Activated T-helper 2 cell treated with anti-CD3 and anti-CD28 coated beads, Interferon-gamma antibody, Interleukin-2, Interleukin-4, amounts not matched to agents 10 μg/mL and 5 μg/mL and 100 μg/mL, durations not matched to agents 14 hours and 24 hours and 36 hours (primary cell): ENCODE measurements around the gene PASK. TPM values are rescaled to one million over a fixed set of nuclear protein-coding genes. Genes with fewer than 3 reads are reported as not detected.
"Not testable (repeated sequence)": the region's sequence is repeated elsewhere in the genome, so short reads cannot be mapped to it uniquely, and the experiment has no call there.

Experiments used
- DNase-seq: peaks from one replicate; pipeline ENCODE4 v3.0.0; 2021; ENCODE audit warnings: low spot score
- H3K27ac Mint-ChIP-seq: one replicate; pipeline ENCODE4 v1.8.0; 2021; ENCODE audit warnings: mixed read lengths
- H3K27me3 Mint-ChIP-seq: one replicate; pipeline ENCODE4 v1.8.0; 2021; ENCODE audit warnings: low read depth, mixed read lengths
- H3K36me3 Mint-ChIP-seq: one replicate; pipeline ENCODE4 v1.8.0; 2021; ENCODE audit warnings: low read depth, mixed read lengths
- H3K4me1 Mint-ChIP-seq: one replicate; pipeline ENCODE4 v1.8.0; 2021; ENCODE audit warnings: low read depth, mixed read lengths
- H3K4me3 Mint-ChIP-seq: one replicate; pipeline ENCODE4 v1.8.0; 2021; ENCODE audit warnings: low read depth, mild to moderate bottlenecking, moderate library complexity, mixed read lengths
- H3K9me3 Mint-ChIP-seq: one replicate; pipeline ENCODE4 v1.8.0; 2021; ENCODE audit warnings: mixed read lengths
- intact Hi-C: fragments of 100-400 bp; cut with micrococcal nuclease; formaldehyde crosslinking; loops from one replicate; pipeline ENCODE4 v1.15.1; 2023
- total RNA-seq: library from RNA; stranded (reverse); gene quantifications from 2 replicates; pipeline ENCODE4 v1.2.3, GENCODE V29; 2022

The PASK gene
- total RNA-seq, 1 donor from 2014 or later = 75.8 TPM

GRCh38 chr2:241114836-241115235 lies 34.4 kb downstream of the PASK start:
- no peak overlapping the region for H3K4me3 Mint-ChIP-seq
- H3K9me3 Mint-ChIP-seq = no peaks in the 10 kb centered on the region
- H3K27ac Mint-ChIP-seq = no peak overlapping the region
- H3K36me3 Mint-ChIP-seq = peaks cover 34% of the 10 kb centered on the region
- H3K4me1 Mint-ChIP-seq = peaks cover 9% of the 10 kb centered on the region
- intact Hi-C loops = no loop called here
- no peaks in the 10 kb centered on the region for H3K27me3 Mint-ChIP-seq
- no peak for DNase-seq

- peaks cover 39% of the 10 kb centered on the region for H3K36me3 Mint-ChIP-seq
- H3K27me3 Mint-ChIP-seq = no peaks in the 10 kb centered on the region
- intact Hi-C loops = no loop called here
- DNase-seq = no peak
- peak overlapping the region; percentile 40 for H3K27ac Mint-ChIP-seq
- peaks cover 18% of the 10 kb centered on the region for H3K4me1 Mint-ChIP-seq
- H3K4me3 Mint-ChIP-seq = no peak overlapping the region
- no peaks in the 10 kb centered on the region for H3K9me3 Mint-ChIP-seq
These were observed 36.7 kb downstream of the PASK start for GRCh38 chr2:241112592-241112991.

- H3K4me1 Mint-ChIP-seq = peaks cover 18% of the 10 kb centered on the region
- intact Hi-C loops = no loop called here
- no peaks in the 10 kb centered on the region for H3K9me3 Mint-ChIP-seq
- peaks cover 42% of the 10 kb centered on the region for H3K36me3 Mint-ChIP-seq
- DNase-seq = no peak
- H3K27ac Mint-ChIP-seq = peak overlapping the region; percentile 46
- no peaks in the 10 kb centered on the region for H3K27me3 Mint-ChIP-seq
- H3K4me3 Mint-ChIP-seq = peak overlapping the region; percentile 43
These were observed 37.2 kb downstream of the PASK start for GRCh38 chr2:241112046-241112445.

GRCh38 chr2:241111440-241111805 lies 37.8 kb downstream of the PASK start:
- peak overlapping the region; percentile 41 for H3K4me3 Mint-ChIP-seq
- H3K4me1 Mint-ChIP-seq = peaks cover 18% of the 10 kb centered on the region
- no peak for DNase-seq
- H3K9me3 Mint-ChIP-seq = no peaks in the 10 kb centered on the region
- peaks cover 44% of the 10 kb centered on the region for H3K36me3 Mint-ChIP-seq
- no peaks in the 10 kb centered on the region for H3K27me3 Mint-ChIP-seq
- intact Hi-C loops = no loop called here
- peak overlapping the region; percentile 49 for H3K27ac Mint-ChIP-seq

- Mint-ChIP-seq H3K4me3 (peak overlapping the region; percentile 41), H3K9me3 (no peaks in the 10 kb centered on the region), H3K4me1 (peaks cover 18% of the 10 kb centered on the region), H3K36me3 (peaks cover 41% of the 10 kb centered on the region), H3K27me3 (no peaks in the 10 kb centered on the region), H3K27ac (peak overlapping the region; percentile 49)
- intact Hi-C loops = no loop called here
- no peak for DNase-seq
These were observed 38.4 kb downstream of the PASK start for GRCh38 chr2:241110607-241111439.

DNA sequence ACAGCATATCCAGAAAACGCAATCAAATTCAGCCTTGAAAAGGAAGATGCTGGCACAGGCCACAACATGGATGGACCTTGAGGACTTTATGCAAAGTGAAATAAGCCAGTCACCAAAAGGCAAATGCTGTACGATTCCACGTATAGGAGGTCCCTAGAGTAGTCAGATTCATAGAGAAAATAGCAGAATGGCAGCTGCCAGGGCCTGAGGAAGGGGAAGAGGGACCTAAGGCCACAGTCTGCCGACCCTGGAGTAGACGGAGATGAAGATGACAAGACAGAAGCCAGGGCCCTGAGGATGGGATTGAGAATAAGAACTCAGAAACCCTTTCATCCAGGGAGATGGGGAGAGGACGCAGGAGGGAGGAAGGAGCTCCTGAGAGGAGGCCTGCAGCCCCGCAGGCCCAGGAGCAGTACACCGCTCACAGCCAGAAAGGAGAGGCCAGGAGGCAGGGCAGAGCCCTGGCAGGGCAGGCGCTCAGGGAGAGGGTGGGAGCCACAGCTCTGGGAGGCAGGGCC lies 39.1 kb downstream of the PASK start:
- DNase-seq = no peak
- H3K27me3 Mint-ChIP-seq = no peaks in the 10 kb centered on the region
- peaks cover 38% of the 10 kb centered on the region for H3K36me3 Mint-ChIP-seq
- peak overlapping the region; percentile 16 for H3K4me3 Mint-ChIP-seq
- peaks cover 18% of the 10 kb centered on the region for H3K4me1 Mint-ChIP-seq
- H3K27ac Mint-ChIP-seq = peak overlapping the region; percentile 34
- H3K9me3 Mint-ChIP-seq = no peaks in the 10 kb centered on the region
- intact Hi-C loops = no loop called here

DNA sequence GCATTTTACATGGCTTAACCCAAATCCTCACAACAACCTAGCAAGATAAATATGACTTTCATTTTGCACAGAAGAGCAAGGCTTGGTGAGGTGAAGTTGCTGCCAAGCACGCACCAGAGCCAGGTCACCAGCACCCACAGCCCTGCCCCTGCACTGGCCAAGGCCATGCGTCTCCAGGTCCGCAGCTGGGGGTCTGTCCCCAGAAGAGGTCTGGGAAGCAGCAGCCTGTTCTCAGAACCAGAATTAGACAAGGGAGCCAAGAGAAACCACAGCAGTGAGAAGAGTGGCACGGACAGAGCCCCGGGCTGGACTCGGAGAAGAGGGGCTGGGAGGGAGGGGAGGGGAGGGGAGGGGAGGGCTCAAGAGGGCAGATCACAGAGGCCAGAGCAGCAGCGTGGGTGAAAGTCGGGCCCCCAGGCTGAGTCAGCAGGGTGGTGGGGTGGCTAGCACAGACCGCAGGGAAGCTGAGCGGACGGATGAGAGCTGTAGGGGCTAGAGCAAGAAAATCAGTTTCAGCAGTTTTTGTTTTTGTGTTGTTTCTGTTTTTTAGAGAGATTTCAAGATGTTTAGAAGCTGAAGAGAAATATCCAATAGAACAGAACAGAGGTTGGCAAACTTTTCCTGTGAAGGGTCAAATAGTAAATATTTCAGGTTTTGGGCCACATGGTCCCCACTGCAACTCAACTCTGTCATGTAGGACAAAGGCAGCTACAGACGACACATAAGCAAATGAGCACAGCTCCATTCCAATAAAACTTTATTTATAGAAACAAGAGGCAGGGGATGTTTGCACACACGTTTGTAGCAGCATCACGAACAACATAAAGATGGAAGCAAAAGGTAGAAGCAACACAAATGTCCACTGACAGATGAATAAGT lies 39.8 kb downstream of the PASK start:
- Mint-ChIP-seq H3K27me3 (no peaks in the 10 kb centered on the region), H3K4me1 (peaks cover 18% of the 10 kb centered on the region), H3K9me3 (no peaks in the 10 kb centered on the region), H3K36me3 (peaks cover 32% of the 10 kb centered on the region), H3K27ac (peak overlapping the region; percentile 90), H3K4me3 (peak overlapping the region; percentile 53)
- DNase-seq = no peak
- intact Hi-C loops = no loop called here

- DNase-seq = no peak
- peak overlapping the region; percentile 90 for H3K27ac Mint-ChIP-seq
- H3K9me3 Mint-ChIP-seq = no peaks in the 10 kb centered on the region
- H3K4me1 Mint-ChIP-seq = peaks cover 20% of the 10 kb centered on the region
- H3K27me3 Mint-ChIP-seq = no peaks in the 10 kb centered on the region
- H3K4me3 Mint-ChIP-seq = peak overlapping the region; percentile 53
- intact Hi-C loops = no loop called here
- peaks cover 27% of the 10 kb centered on the region for H3K36me3 Mint-ChIP-seq
These were observed 40.7 kb downstream of the PASK start for GRCh38 chr2:241108271-241109209.

- Mint-ChIP-seq H3K4me1 (peaks cover 25% of the 10 kb centered on the region), H3K27ac (peak overlapping the region; percentile 60), H3K9me3 (no peaks in the 10 kb centered on the region), H3K36me3 (peaks cover 27% of the 10 kb centered on the region), H3K27me3 (no peaks in the 10 kb centered on the region), H3K4me3 (no peak overlapping the region)
- no peak for DNase-seq
- intact Hi-C loops = no loop called here
These were observed 42.1 kb downstream of the PASK start for GRCh38 chr2:241107031-241107783.

GRCh38 chr2:241105641-241106040 lies 43.6 kb downstream of the PASK start:
- Mint-ChIP-seq H3K36me3 (peaks cover 19% of the 10 kb centered on the region), H3K27me3 (no peaks in the 10 kb centered on the region), H3K4me3 (no peak overlapping the region), H3K27ac (no peak overlapping the region), H3K4me1 (peaks cover 25% of the 10 kb centered on the region), H3K9me3 (no peaks in the 10 kb centered on the region)
- intact Hi-C loops = no loop called here
- no peak for DNase-seq

DNA sequence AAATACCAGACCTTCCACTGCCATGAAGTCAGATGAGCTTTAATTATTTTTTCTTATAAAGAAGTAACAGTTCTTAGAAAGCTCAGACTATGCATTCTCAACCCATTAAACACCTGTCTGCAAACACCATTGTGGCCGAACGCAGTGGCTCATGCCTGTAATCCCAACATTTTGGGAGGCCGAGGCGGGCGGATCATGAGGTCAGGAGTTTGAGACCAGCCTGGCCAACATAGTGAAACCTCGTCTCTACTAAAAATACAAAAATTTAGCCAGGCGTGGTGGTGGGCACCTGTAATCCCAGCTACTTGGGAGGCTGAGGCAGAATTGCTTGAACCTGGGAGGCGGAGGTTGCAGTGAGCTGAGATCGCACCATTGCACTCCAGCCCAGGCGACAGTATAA lies 44.7 kb downstream of the PASK start:
- not testable (repeated sequence) for DNase-seq, H3K27ac Mint-ChIP-seq, H3K4me3 Mint-ChIP-seq, H3K9me3 Mint-ChIP-seq, H3K27me3 Mint-ChIP-seq
- peaks cover 24% of the 10 kb centered on the region for H3K36me3 Mint-ChIP-seq
- H3K4me1 Mint-ChIP-seq = peaks cover 20% of the 10 kb centered on the region
- intact Hi-C loops = loop anchor here (1.0 to 5.0 kb wide), 2 partner anchors 16 to 113 kb away; no protein-coding TSS in a partner anchor
